Measurements from ENCODE around the gene PARVA.

DNA sequence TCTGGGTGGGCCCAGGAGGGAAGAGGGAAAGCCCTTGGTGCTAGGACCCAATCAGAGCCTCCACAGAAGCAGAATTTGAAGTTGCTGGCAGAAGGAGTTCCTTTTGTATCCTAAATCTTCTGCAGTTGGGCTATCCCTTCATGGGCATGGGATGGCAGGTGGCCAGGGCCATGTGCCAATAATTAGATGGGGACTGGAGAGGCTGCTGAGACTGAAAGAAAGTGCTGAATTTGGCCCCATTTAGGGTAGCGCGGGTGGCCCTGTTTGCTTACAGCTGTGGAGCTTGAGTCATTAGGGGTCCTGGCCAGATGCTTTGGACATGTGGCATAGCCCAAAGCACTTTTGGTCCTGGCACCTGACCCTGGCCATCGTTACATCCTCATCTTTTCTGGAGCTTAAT lies 27.1 kb downstream of the PARVA start:
- TF ChIP-seq, protein P1, sequence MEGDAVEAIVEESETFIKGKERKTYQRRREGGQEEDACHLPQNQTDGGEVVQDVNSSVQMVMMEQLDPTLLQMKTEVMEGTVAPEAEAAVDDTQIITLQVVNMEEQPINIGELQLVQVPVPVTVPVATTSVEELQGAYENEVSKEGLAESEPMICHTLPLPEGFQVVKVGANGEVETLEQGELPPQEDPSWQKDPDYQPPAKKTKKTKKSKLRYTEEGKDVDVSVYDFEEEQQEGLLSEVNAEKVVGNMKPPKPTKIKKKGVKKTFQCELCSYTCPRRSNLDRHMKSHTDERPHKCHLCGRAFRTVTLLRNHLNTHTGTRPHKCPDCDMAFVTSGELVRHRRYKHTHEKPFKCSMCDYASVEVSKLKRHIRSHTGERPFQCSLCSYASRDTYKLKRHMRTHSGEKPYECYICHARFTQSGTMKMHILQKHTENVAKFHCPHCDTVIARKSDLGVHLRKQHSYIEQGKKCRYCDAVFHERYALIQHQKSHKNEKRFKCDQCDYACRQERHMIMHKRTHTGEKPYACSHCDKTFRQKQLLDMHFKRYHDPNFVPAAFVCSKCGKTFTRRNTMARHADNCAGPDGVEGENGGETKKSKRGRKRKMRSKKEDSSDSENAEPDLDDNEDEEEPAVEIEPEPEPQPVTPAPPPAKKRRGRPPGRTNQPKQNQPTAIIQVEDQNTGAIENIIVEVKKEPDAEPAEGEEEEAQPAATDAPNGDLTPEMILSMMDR (IDR thresholded peaks at IDR 0.05) = no peak
- no peak for TF ChIP-seq POLR2A (IDR thresholded peaks at IDR 0.05)

Measured in lower leg skin (tissue), 3 donors.